K562 (cell line): ENCODE data around the gene HSPA1B. TPM values are rescaled to one million over a fixed set of nuclear protein-coding genes. Genes with fewer than 3 reads are reported as not detected.

Experiments used
- ARID2 ChIP-seq: fragments of 450-650 bp; IDR thresholded peaks from 2 replicates; pipeline ENCODE4 v1.6.1; 2017; ENCODE audit warnings: antibody characterized with exemption, mild to moderate bottlenecking
- HES1 ChIP-seq: fragments of 450-650 bp; IDR thresholded peaks from 2 replicates; pipeline ENCODE4 v1.6.1; 2016; ENCODE audit warnings: low read depth, mild to moderate bottlenecking, moderate library complexity
- HNRNPK ChIP-seq: fragments of 200-400 bp; formaldehyde crosslinking; IDR thresholded peaks from one replicate; pipeline ENCODE4 v1.6.1; 2018; ENCODE audit warnings: mild to moderate bottlenecking, low read depth, low read length; ENCODE audit not compliant: poor library complexity, severe bottlenecking
- IRF2 ChIP-seq: sonication (generic); formaldehyde crosslinking; IDR thresholded peaks from 2 replicates; pipeline ENCODE4 v1.8.1; 2022; ENCODE audit warnings: mild to moderate bottlenecking, missing genetic modification reagents
- NFE2L1 ChIP-seq: fragments of 450-650 bp; IDR thresholded peaks from 2 replicates; pipeline ENCODE4 v1.6.1; 2016; ENCODE audit warnings: missing genetic modification characterization, low read depth, mild to moderate bottlenecking, missing compliant biosample characterization, moderate library complexity, borderline replicate concordance
- PHF20 ChIP-seq: fragments of 450-650 bp; IDR thresholded peaks from 2 replicates; pipeline ENCODE4 v1.6.1; 2018; ENCODE audit not compliant: partially characterized antibody
- POLR2AphosphoS2 ChIP-seq: IDR thresholded peaks from 2 replicates; pipeline ENCODE4 v1.6.1; 2012; ENCODE audit warnings: low read length, improper control_type of control experiment
- POU5F1 ChIP-seq: fragments of 150-350 bp; IDR thresholded peaks from 2 replicates; pipeline ENCODE4 v1.6.1; 2014; ENCODE audit warnings: borderline replicate concordance, low read length, low read depth, mild to moderate bottlenecking; ENCODE audit not compliant: partially characterized antibody
- RBM15 ChIP-seq: fragments of 200-400 bp; formaldehyde crosslinking; IDR thresholded peaks from 2 replicates; pipeline ENCODE4 v1.6.1; 2018; ENCODE audit warnings: mild to moderate bottlenecking, low read length, moderate library complexity; ENCODE audit not compliant: insufficient read depth
- SMARCA5 ChIP-seq: fragments of 450-650 bp; IDR thresholded peaks from 2 replicates; pipeline ENCODE4 v1.6.1; 2016
- SRF ChIP-seq, 2 experiments: fragments of 250-450, 450-650 bp in 1 of 2; sonication (Bioruptor Pico) in 1 of 2; sonication (generic) in 1 of 2; formaldehyde crosslinking; IDR thresholded peaks; 2 replicates each; pipeline versions ENCODE4 v1.5.0 to v1.5.1; 2020 to 2022; ENCODE audit warnings: mild to moderate bottlenecking in 1 of 2, missing genetic modification reagents in 1 of 2
- SRSF3 ChIP-seq: fragments of 200-400 bp; formaldehyde crosslinking; IDR thresholded peaks from 2 replicates; pipeline ENCODE4 v1.6.1; 2016; ENCODE audit warnings: mild to moderate bottlenecking, low read length, moderate library complexity; ENCODE audit not compliant: insufficient read depth
- TFAM ChIP-seq: fragments of 250-450 bp; sonication (Bioruptor Pico); conservative IDR thresholded peaks from 2 replicates; pipeline ENCODE4 v1.5.0; 2021; ENCODE audit warnings: mild to moderate bottlenecking, moderate library complexity
- ZBTB8A ChIP-seq: fragments of 450-650 bp; IDR thresholded peaks from 2 replicates; pipeline ENCODE4 v1.6.1; 2018; ENCODE audit warnings: mild to moderate bottlenecking, moderate library complexity; ENCODE audit not compliant: partially characterized antibody
- ZFPM2 ChIP-seq: fragments of 250-450 bp; sonication (Bioruptor Pico); IDR thresholded peaks from 2 replicates; pipeline ENCODE4 v1.5.1; 2022; ENCODE audit warnings: mild to moderate bottlenecking
- ZNF165 ChIP-seq: fragments of 250-450 bp; sonication (Bioruptor Pico); IDR thresholded peaks from 2 replicates; pipeline ENCODE4 v1.4.0; 2020; ENCODE audit warnings: borderline replicate concordance
- ZNF282 ChIP-seq: sonication (generic); formaldehyde crosslinking; IDR thresholded peaks from 2 replicates; pipeline ENCODE4 v1.8.1; 2023; ENCODE audit warnings: missing genetic modification reagents
- ZNF354B ChIP-seq: fragments of 250-450 bp; sonication (Bioruptor Pico); IDR thresholded peaks from 2 replicates; pipeline ENCODE4 v1.4.0; 2020
- ZNF444 ChIP-seq: fragments of 250-450 bp; sonication (Bioruptor Pico); IDR thresholded peaks from 2 replicates; pipeline ENCODE4 v1.4.0; 2020; ENCODE audit warnings: mild to moderate bottlenecking, moderate library complexity
- ZNF717 ChIP-seq: fragments of 250-450 bp; sonication (Bioruptor Pico); IDR thresholded peaks from 2 replicates; pipeline ENCODE4 v1.5.0; 2021
- polyA plus RNA-seq, 8 experiments: library from polyadenylated mRNA; depleted of rRNA in 4 of 8; stranded (reverse) in 5 of 8; unstranded in 3 of 8; fragments of >200 nt; fragmentation: Nextera tagmentation in 2 of 8; fragmentation: Illumina TruSeq in 1 of 8; extraction: Ambion mirVana in 2 of 8; extraction: Trizol in 1 of 8; gene quantifications; 2 replicates each; pipeline versions ENCODE4 v1.2.1 to v1.2.3, GENCODE V29; 2011 to 2014; ENCODE audit warnings: inconsistent platforms in 1 of 8, missing spikeins in 1 of 8
- total RNA-seq, 7 experiments: library from RNA; depleted of rRNA in 6 of 7; stranded (reverse); fragments of >200 nt in 6 of 7; fragmentation: Illumina TruSeq in 2 of 7; extraction: Trizol in 2 of 7; gene quantifications; 2 replicates each; pipeline versions ENCODE4 v1.2.1 to v1.2.3, GENCODE V29; 2011 to 2021; ENCODE audit warnings: low replicate concordance in 1 of 7
- TF ChIP-seq, protein P1 (sequence below): fragments of 200-400 bp; formaldehyde crosslinking; IDR thresholded peaks from 2 replicates; pipeline ENCODE4 v1.6.1; 2017; ENCODE audit warnings: mild to moderate bottlenecking, low read depth, low read length, moderate library complexity
- TF ChIP-seq, protein P2 (sequence below): fragments of 200-800 bp; sonication (Bioruptor generic); IDR thresholded peaks from 2 replicates; pipeline ENCODE4 v1.6.1; 2017; ENCODE audit warnings: missing genetic modification characterization, missing compliant biosample characterization
- TF ChIP-seq, protein P3 (sequence below): fragments of 250-450 bp; sonication (Bioruptor Pico); IDR thresholded peaks from 2 replicates; pipeline ENCODE4 v1.6.1; 2021; ENCODE audit warnings: mild to moderate bottlenecking

Gene HSPA1B
- total and polyA plus RNA-seq, 9 of the 15 experiments (the other 6 are each of a cell fraction or from before 2014, with no cell fraction given): 0.27 to 227 (median 51.2) TPM

DNA sequence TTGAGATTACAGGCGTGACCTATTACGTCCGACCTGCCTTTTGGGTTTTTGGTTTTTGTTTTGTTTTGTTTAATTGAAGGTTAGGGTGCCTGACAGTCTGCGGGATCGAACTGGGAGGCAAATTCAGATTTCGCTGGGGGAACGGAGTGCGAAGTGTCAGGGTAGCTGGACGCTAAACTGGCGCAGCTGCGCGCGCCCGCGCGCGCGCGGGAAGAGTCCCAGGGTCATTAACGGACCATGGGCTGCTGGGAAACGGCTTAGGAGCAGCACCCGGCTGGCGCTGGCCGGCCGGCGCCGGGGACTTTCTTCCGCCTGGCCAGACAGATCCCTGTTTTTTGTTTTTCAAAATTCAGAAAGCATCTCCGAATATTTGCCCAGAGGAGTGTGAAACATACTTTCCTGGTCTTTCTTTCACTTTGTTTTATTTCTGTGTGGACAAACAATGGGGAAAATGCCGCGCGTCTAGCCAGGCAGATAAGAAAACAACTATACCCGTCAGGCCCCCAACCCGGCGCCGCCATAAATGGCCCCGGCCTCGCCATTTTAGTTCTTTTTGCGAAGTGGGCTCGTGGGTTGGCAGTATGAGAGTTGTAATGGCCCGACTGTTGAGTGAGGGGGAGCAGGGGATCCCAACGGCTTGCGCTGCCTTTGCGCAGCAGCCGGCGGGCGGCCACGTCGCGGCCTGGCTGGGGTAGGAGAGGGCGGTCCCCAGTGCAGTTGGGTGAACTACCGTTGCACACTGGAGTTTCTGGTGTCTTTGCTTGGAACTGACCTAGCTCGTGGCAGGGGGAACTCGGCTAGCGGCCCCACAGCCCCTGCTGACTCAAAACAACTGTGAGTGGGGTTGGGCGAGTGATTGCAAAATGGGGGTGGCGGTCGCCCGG lies 7.1 kb downstream of the HSPA1B start (continued):
- TF ChIP-seq ZNF282 (CRISPR knock-in tag): no peak; the same call in 1 of the 2 replicates
- peak; percentile 93; the same call in 1 of the 2 replicates for TF ChIP-seq SRSF3
- no peak; the same call in 1 of the 2 replicates for TF ChIP-seq ZFPM2 (CRISPR knock-in tag)
- peak; percentile 92 for TF ChIP-seq POLR2AphosphoS2
- peak; percentile 26 for TF ChIP-seq HNRNPK
- TF ChIP-seq POU5F1: peak; percentile 33
- peak; percentile 73 for TF ChIP-seq ZNF444 (CRISPR knock-in tag)
- peak; percentile 65 for TF ChIP-seq ARID2
- TF ChIP-seq ZNF717 (CRISPR knock-in tag): 0 out of 2 replicates have a peak, but pooled peaks have one; percentile 91
- peak; percentile 40; the same call in 1 of the 2 replicates for TF ChIP-seq SMARCA5
- no peak for TF ChIP-seq ZBTB8A
- TF ChIP-seq IRF2 (CRISPR knock-in tag): no peak
- TF ChIP-seq HES1: peak; percentile 58
- TF ChIP-seq, protein P1, sequence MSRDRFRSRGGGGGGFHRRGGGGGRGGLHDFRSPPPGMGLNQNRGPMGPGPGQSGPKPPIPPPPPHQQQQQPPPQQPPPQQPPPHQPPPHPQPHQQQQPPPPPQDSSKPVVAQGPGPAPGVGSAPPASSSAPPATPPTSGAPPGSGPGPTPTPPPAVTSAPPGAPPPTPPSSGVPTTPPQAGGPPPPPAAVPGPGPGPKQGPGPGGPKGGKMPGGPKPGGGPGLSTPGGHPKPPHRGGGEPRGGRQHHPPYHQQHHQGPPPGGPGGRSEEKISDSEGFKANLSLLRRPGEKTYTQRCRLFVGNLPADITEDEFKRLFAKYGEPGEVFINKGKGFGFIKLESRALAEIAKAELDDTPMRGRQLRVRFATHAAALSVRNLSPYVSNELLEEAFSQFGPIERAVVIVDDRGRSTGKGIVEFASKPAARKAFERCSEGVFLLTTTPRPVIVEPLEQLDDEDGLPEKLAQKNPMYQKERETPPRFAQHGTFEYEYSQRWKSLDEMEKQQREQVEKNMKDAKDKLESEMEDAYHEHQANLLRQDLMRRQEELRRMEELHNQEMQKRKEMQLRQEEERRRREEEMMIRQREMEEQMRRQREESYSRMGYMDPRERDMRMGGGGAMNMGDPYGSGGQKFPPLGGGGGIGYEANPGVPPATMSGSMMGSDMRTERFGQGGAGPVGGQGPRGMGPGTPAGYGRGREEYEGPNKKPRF: no peak
- TF ChIP-seq NFE2L1 (tag): no peak; the same call in 1 of the 2 replicates
- TF ChIP-seq RBM15: no peak
- no peak for TF ChIP-seq PHF20
- no peak for TF ChIP-seq TFAM
- TF ChIP-seq ZNF165 (CRISPR knock-in tag): peak; percentile 80; the same call in 1 of the 2 replicates
- TF ChIP-seq, protein P2, sequence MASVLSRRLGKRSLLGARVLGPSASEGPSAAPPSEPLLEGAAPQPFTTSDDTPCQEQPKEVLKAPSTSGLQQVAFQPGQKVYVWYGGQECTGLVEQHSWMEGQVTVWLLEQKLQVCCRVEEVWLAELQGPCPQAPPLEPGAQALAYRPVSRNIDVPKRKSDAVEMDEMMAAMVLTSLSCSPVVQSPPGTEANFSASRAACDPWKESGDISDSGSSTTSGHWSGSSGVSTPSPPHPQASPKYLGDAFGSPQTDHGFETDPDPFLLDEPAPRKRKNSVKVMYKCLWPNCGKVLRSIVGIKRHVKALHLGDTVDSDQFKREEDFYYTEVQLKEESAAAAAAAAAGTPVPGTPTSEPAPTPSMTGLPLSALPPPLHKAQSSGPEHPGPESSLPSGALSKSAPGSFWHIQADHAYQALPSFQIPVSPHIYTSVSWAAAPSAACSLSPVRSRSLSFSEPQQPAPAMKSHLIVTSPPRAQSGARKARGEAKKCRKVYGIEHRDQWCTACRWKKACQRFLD (CRISPR knock-in tag): no peak
- peak; percentile 77 to 87 for TF ChIP-seq SRF (CRISPR knock-in tag; IDR thresholded peaks at IDR 0.05)
- no peak for TF ChIP-seq ZNF354B
- TF ChIP-seq, protein P3, sequence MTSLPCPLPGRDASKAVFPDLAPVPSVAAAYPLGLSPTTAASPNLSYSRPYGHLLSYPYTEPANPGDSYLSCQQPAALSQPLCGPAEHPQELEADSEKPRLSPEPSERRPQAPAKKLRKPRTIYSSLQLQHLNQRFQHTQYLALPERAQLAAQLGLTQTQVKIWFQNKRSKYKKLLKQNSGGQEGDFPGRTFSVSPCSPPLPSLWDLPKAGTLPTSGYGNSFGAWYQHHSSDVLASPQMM (CRISPR knock-in tag): 0 out of 2 replicates have a peak, but pooled peaks have one; percentile 54
